K562 (cell line): ENCODE measurements around the gene MITD1. TPM values are rescaled to one million over a fixed set of nuclear protein-coding genes. Genes with fewer than 3 reads are reported as not detected.
A peak's percentile ranks its signal among the peaks of the same experiment; 100 is the strongest.

Source experiments
- ATAC-seq: fragments of 200-7000 bp; cut with Tn5 transposase; 3 replicates; pipeline ENCODE4 v1.9.1; 2020; ENCODE audit warnings: moderate library complexity
- Bru-seq: library from RNA; stranded (reverse); fragments of 400-500 nt; gene quantifications from one replicate; lab custom pipeline; 2021; lab: Mats Ljungman, UMichigan
- BruChase-seq, 2 experiments: library from RNA; stranded (reverse); fragments of 400-500 nt; gene quantifications; one replicate each; lab custom pipeline; 2021; lab: Mats Ljungman, UMichigan
- BruUV-seq: library from RNA; stranded (reverse); fragments of 400-500 nt; replicated peaks from 2 replicates; lab custom pipeline; 2021; lab: Mats Ljungman, UMichigan
- CTCF ChIA-PET: fragments of 300-600 bp; formaldehyde crosslinking; extraction: SDS; loops from one replicate; lab custom pipeline; 2021; ENCODE audit warnings: low intra/inter-chr PET ratio; lab: Yijun Ruan, JAX
- POLR2A ChIA-PET: fragments of 300-600, 350-650 bp; sonication (Branson Sonifier 250); formaldehyde crosslinking; extraction: SDS; loops from one replicate; lab custom pipeline; 2021; ENCODE audit warnings: antibody characterized with exemption, inconsistent platforms; lab: Yijun Ruan, JAX
- DNase-seq, 4 experiments: peaks; one replicate each; pipeline versions ENCODE4 v3.0.0 to v3.0.0-alpha.2; 2011 to 2018; ENCODE audit warnings: low spot score in 3 of 4, mixed read lengths in 3 of 4; ENCODE audit errors: extremely low read depth in 1 of 4
- FAIRE-seq: peaks from 2 replicates; lab custom pipeline; 2011; peaks lifted over from hg19 to GRCh38; lab: Jason Lieb, UNC
- H2AFZ ChIP-seq: 2 replicates; pipeline ENCODE4 v1.6.0; 2011; ENCODE audit warnings: low read depth, low read length, control low read depth, inconsistent platforms
- H3K27ac ChIP-seq: fragments of 200-600 bp; 3 replicates; pipeline ENCODE4 v1.8.0; 2011; ENCODE audit warnings: low read depth, mild to moderate bottlenecking, control low read depth, inconsistent platforms, low read length, moderate library complexity, mixed read lengths; ENCODE audit errors: extremely low read depth
- H3K27me3 ChIP-seq, 2 experiments: fragments of 300-600 bp in 1 of 2; 2 replicates in 1 of 2; 3 replicates in 1 of 2; pipeline versions ENCODE4 v1.6.0 to v1.8.0; 2011; ENCODE audit warnings: inconsistent platforms in 2 of 2, low read length in 2 of 2, mild to moderate bottlenecking in 1 of 2, mixed read lengths in 1 of 2, moderate library complexity in 1 of 2; ENCODE audit not compliant: control insufficient read depth in 2 of 2, insufficient read depth in 2 of 2
- H3K36me3 ChIP-seq: fragments of 300-600 bp; 3 replicates; pipeline ENCODE4 v1.8.0; 2011; ENCODE audit warnings: mild to moderate bottlenecking, low read length, inconsistent platforms; ENCODE audit not compliant: control insufficient read depth, insufficient read depth
- H3K4me1 ChIP-seq, 2 experiments: fragments of 200-600 bp in 1 of 2; replicated peaks in 1 of 2; 2 replicates in 1 of 2; 3 replicates in 1 of 2; pipeline versions ENCODE4 v1.5.1 to v1.8.0; 2011; ENCODE audit warnings: inconsistent platforms in 2 of 2, low read length in 2 of 2, mild to moderate bottlenecking in 1 of 2, mixed read lengths in 1 of 2, moderate library complexity in 1 of 2; ENCODE audit not compliant: control insufficient read depth in 2 of 2, insufficient read depth in 2 of 2
- H3K4me2 ChIP-seq: 2 replicates; pipeline ENCODE4 v1.6.1; 2011; ENCODE audit warnings: low read length, control low read depth, inconsistent platforms, mixed read lengths; ENCODE audit not compliant: insufficient read depth
- H3K4me3 ChIP-seq: fragments of 200-600 bp; sonication (generic), shearing (Covaris generic); 2 replicates; pipeline ENCODE4 v1.5.1; 2016; ENCODE audit warnings: control low read depth, inconsistent platforms
- H3K79me2 ChIP-seq: fragments of 200-600 bp; 3 replicates; pipeline ENCODE4 v1.8.0; 2011; ENCODE audit warnings: low read length, inconsistent platforms; ENCODE audit not compliant: control insufficient read depth, insufficient read depth
- H3K9ac ChIP-seq, 2 experiments: 2 replicates each; pipeline versions ENCODE4 v1.6.0 to v1.6.1; 2011; ENCODE audit warnings: low read depth in 2 of 2, low read length in 2 of 2, control low read depth in 1 of 2, inconsistent platforms in 1 of 2, mild to moderate bottlenecking in 1 of 2, mixed read lengths in 1 of 2; ENCODE audit not compliant: insufficient read depth in 1 of 2
- H3K9me1 ChIP-seq: one replicate; pipeline ENCODE4 v1.6.0; 2011; ENCODE audit warnings: inconsistent platforms, mild to moderate bottlenecking, low read length, moderate library complexity; ENCODE audit not compliant: control insufficient read depth, insufficient read depth
- H3K9me3 ChIP-seq: replicated peaks from 2 replicates; pipeline ENCODE4 v1.5.1; 2011; ENCODE audit warnings: low read depth, low read length, inconsistent platforms; ENCODE audit not compliant: control insufficient read depth, insufficient read depth
- H4K20me1 ChIP-seq: replicated peaks from 2 replicates; pipeline ENCODE4 v1.6.1; 2011; ENCODE audit warnings: low read length, inconsistent platforms, mixed read lengths; ENCODE audit not compliant: control insufficient read depth, insufficient read depth
- ATF7 ChIP-seq: fragments of 450-650 bp; IDR thresholded peaks from 2 replicates; pipeline ENCODE4 v1.7.1; 2014; ENCODE audit warnings: mild to moderate bottlenecking, moderate library complexity
- GABPB1 ChIP-seq: sonication (generic); formaldehyde crosslinking; IDR thresholded peaks from 2 replicates; pipeline ENCODE4 v1.8.0; 2022; ENCODE audit warnings: mild to moderate bottlenecking, missing genetic modification reagents
- NBN ChIP-seq: fragments of 450-650 bp; IDR thresholded peaks from 2 replicates; pipeline ENCODE4 v1.6.1; 2016; ENCODE audit warnings: low read depth, mild to moderate bottlenecking
- RREB1 ChIP-seq: fragments of 250-450 bp; sonication (Bioruptor Pico); IDR thresholded peaks from 2 replicates; pipeline ENCODE4 v1.4.0; 2020
- ZNF512 ChIP-seq: IDR thresholded peaks from 2 replicates; pipeline ENCODE4 v1.6.1; 2016; ENCODE audit warnings: missing genetic modification characterization, missing compliant biosample characterization
- ZNF561 ChIP-seq: fragments of 450-650 bp; formaldehyde crosslinking; conservative IDR thresholded peaks from 2 replicates; pipeline ENCODE4 v1.4.0; 2020; ENCODE audit warnings: mild to moderate bottlenecking, moderate library complexity
- ZNF699 ChIP-seq: fragments of 250-450 bp; sonication (Bioruptor Pico); IDR thresholded peaks from 2 replicates; pipeline ENCODE4 v1.8.0; 2021; ENCODE audit warnings: mild to moderate bottlenecking, moderate library complexity; ENCODE audit not compliant: insufficient replicate concordance
- WGBS: fragments of 100-300 bp; shearing (Covaris generic); methylation state at CpG from one replicate; pipeline ENCODE4 v1.1.6; 2016; ENCODE audit warnings: low coverage, mixed read lengths; ENCODE audit not compliant: insufficient coverage; ENCODE audit errors: missing lambda C conversion rate; 5-methylcytosine and 5-hydroxymethylcytosine counted together
- in situ Hi-C: fragments of 300-500 bp; cut with MboI; formaldehyde crosslinking; loops from 4 replicates; pipeline ENCODE4 v1.15.0; 2018; ENCODE audit warnings: inconsistent platforms, mixed read lengths
- intact Hi-C: fragments of 100-400 bp; cut with micrococcal nuclease; formaldehyde crosslinking; loops from 2 replicates; pipeline ENCODE4 v1.14.2; 2022
- long read RNA-seq, 3 experiments: library from polyadenylated mRNA in 2 of 3; library from RNA in 1 of 3; unstranded in 2 of 3; stranded (forward) in 1 of 3; transcript quantifications; one replicate each; pipeline ENCODE4 v2.0.0, GENCODE V29; 2019 to 2022
- polyA minus RNA-seq, 3 experiments: library from RNA; depleted of rRNA, polyadenylated mRNA; stranded (reverse); fragments of >200 nt; gene quantifications; 2 replicates each; pipeline ENCODE4 v1.2.3, GENCODE V29; 2011
- polyA plus RNA-seq, 8 experiments: library from polyadenylated mRNA; depleted of rRNA in 4 of 8; stranded (reverse) in 5 of 8; unstranded in 3 of 8; fragments of >200 nt; fragmentation: Nextera tagmentation in 2 of 8; fragmentation: Illumina TruSeq in 1 of 8; extraction: Ambion mirVana in 2 of 8; extraction: Trizol in 1 of 8; gene quantifications; 2 replicates each; pipeline versions ENCODE4 v1.2.1 to v1.2.3, GENCODE V29; 2011 to 2014; ENCODE audit warnings: inconsistent platforms in 1 of 8, missing spikeins in 1 of 8
- total RNA-seq, 7 experiments: library from RNA; depleted of rRNA in 6 of 7; stranded (reverse); fragments of >200 nt in 6 of 7; fragmentation: Illumina TruSeq in 2 of 7; extraction: Trizol in 2 of 7; gene quantifications; 2 replicates each; pipeline versions ENCODE4 v1.2.1 to v1.2.3, GENCODE V29; 2011 to 2021; ENCODE audit warnings: low replicate concordance in 1 of 7

The MITD1 gene
- total RNA-seq (2011; cell fraction: chromatin; rRNA removed; ENCODE audit: low replicate concordance) = 25.3 and 39.7 TPM in 2 replicates
- 12.2 and 13.0 TPM in 2 replicates for total RNA-seq (2011; cell fraction: nucleolus; rRNA removed)
- total RNA-seq (2011; cell fraction: nucleoplasm; rRNA removed) = 22.1 and 32.8 TPM in 2 replicates
- 23.7 and 25.5 TPM in 2 replicates for total RNA-seq (2014; rRNA removed)
- total RNA-seq (2014; rRNA removed; fragmentation: Illumina TruSeq; extraction: Trizol) = 42.8 and 46.2 TPM in 2 replicates
- 47.1 and 50.9 TPM in 2 replicates for total RNA-seq (2015; rRNA removed; fragmentation: Illumina TruSeq; extraction: Trizol)
- 19.6 and 20.5 TPM in 2 replicates for total RNA-seq (2021)
- polyA plus RNA-seq (2011; rRNA removed) = 22.9 and 30.7 TPM in 2 replicates
- 3.3 and 9.7 TPM in 2 replicates for polyA plus RNA-seq (2011; cell fraction: cytosol; rRNA removed)
- polyA plus RNA-seq (2011; cell fraction: nucleus; rRNA removed) = 22.4 and 30.1 TPM in 2 replicates
- polyA plus RNA-seq (2012) = 29.4 and 35.0 TPM in 2 replicates
- polyA plus RNA-seq (2014; fragmentation: Illumina TruSeq; extraction: Trizol) = 36.6 and 43.2 TPM in 2 replicates
- polyA plus RNA-seq (2014; fragmentation: Nextera tagmentation; extraction: Ambion mirVana) = 10 to 100 TPM; 62.3 to 71.8 TPM
- polyA plus RNA-seq (2014; rRNA removed) = 42.4 and 48.7 TPM in 2 replicates
- 12.5 and 13.9 TPM in 2 replicates for polyA minus RNA-seq (2011; rRNA and poly(A)+ RNA removed)
- polyA minus RNA-seq (2011; cell fraction: cytosol; rRNA and poly(A)+ RNA removed) = 5.3 and 7.5 TPM in 2 replicates
- polyA minus RNA-seq (2011; cell fraction: nucleus; rRNA and poly(A)+ RNA removed) = 10.9 and 14.4 TPM in 2 replicates
- Bru-seq, nascent RNA = percentile 76 among the genes with signal in this experiment
- BruChase-seq, experiment 1, labeled RNA remaining after a 2-hour chase = percentile 75 among the genes with signal in this experiment
- BruChase-seq, experiment 2, labeled RNA remaining after a 6-hour chase = percentile 80 among the genes with signal in this experiment
- long read RNA-seq, experiment 1, transcript MITD1-201 (7 exons, 939 nt) = major isoform, 12 of 28 reads
- long read RNA-seq, experiment 1, partial matches to known transcripts = 13 of 28 reads
- long read RNA-seq, experiment 1, other reads (novel, unspliced or antisense) = 0 of 28 reads
- long read RNA-seq, experiment 2, transcript MITD1-201 (7 exons, 939 nt) = major isoform, 10 of 14 reads
- long read RNA-seq, experiment 2, partial matches to known transcripts = 3 of 14 reads
- long read RNA-seq, experiment 2, other reads (novel, unspliced or antisense) = 1 of 14 reads
- long read RNA-seq, experiment 3, transcript MITD1-201 (7 exons, 939 nt) = major isoform, 6 of 11 reads
- long read RNA-seq, experiment 3, partial matches to known transcripts = 3 of 11 reads
- long read RNA-seq, experiment 3, other reads (novel, unspliced or antisense) = 1 of 11 reads

- Histone ChIP-seq H3K4me1 (peaks cover 0 to 14% of the 10 kb centered on the region in 2 experiments), H2AFZ (peak within 1 kb of the TSS; percentile 95), H3K4me3 (peak within 1 kb of the TSS; percentile 72), H3K79me2 (peaks cover 71% of the 10 kb centered on the region), H4K20me1 (no peaks in the 10 kb centered on the region), H3K9ac (peak within 1 kb of the TSS; percentile 87 to 94), H3K4me2 (peak within 1 kb of the TSS; percentile 89), H3K36me3 (peaks cover 24% of the 10 kb centered on the region), H3K9me3 (no peaks in the 10 kb centered on the region), H3K27me3 (no peaks in the 10 kb centered on the region), H3K9me1 (no peaks in the 10 kb centered on the region), H3K27ac (peak within 1 kb of the TSS; percentile 88)
- WGBS = 1% methylated on average over 39 of the region's 39 CpGs
- FAIRE-seq (peak; percentile 91), DNase-seq (peak; percentile 82 to 97 (median 86)), ATAC-seq (peak; percentile 92)
- in situ Hi-C loops (no loop called here), intact Hi-C loops (loop anchor here (1.0 to 2.0 kb wide), 3 partner anchors 26 to 310 kb away; partner anchors contain the start of genes REV1 and TXNDC9)
- ChIA-PET POLR2A (interaction anchor here (0.6 to 1.3 kb wide), 6 partner anchors 13 to 1216 kb away, joined by 3 to 6 read pairs (median 3); partner anchors contain the start of genes LIPT1 and TSGA10), CTCF (interaction anchor here (0.6 kb wide), 1 partner anchor 299 kb away, joined by 3 read pairs; no protein-coding TSS in a partner anchor)
- BruUV-seq = TSS peak; percentile 77
- TF ChIP-seq GABPB1 (CRISPR knock-in tag) (peak; percentile 97), RREB1 (CRISPR knock-in tag) (peak; percentile 32; the same call in 1 of the 2 replicates), ZNF512 (tag) (no peak), ATF7 (peak; percentile 89), NBN (peak; percentile 61), ZNF699 (CRISPR knock-in tag) (no peak), ZNF561 (CRISPR knock-in tag) (no peak)
Measured at GRCh38 chr2:99180755-99181623, at the start of gene MITD1, which contains the start of gene MRPL30. Gene MITD1, minus strand, starts transcription at chr2:99181058. Its CDS starts 77 bp downstream, at chr2:99180981. Gene MRPL30, plus strand, starts transcription at chr2:99181184. Its CDS starts 5,020 bp downstream, at chr2:99186204.
